B cell (primary cell): ENCODE measurements around the gene VAC14. TPM values are rescaled to one million over a fixed set of nuclear protein-coding genes. Genes with fewer than 3 reads are reported as not detected.

Experiments used
- ATAC-seq: fragments of 200-7000 bp; cut with Tn5 transposase; one replicate; pipeline ENCODE4 v1.10.0; 2021; ENCODE audit warnings: low read depth, mild to moderate bottlenecking, moderate number of reproducible peaks, moderate library complexity
- CTCF ChIA-PET: fragments of 350-600 bp; sonication (Branson Sonifier 250); formaldehyde crosslinking; loops from one replicate; lab custom pipeline; 2021; ENCODE audit warnings: antibody characterized with exemption, inconsistent platforms; lab: Charles Lee
- POLR2A ChIA-PET: fragments of 350-600 bp; sonication (Branson Sonifier 250); formaldehyde crosslinking; loops from one replicate; lab custom pipeline; 2021; ENCODE audit warnings: antibody characterized with exemption; lab: Charles Lee
- DNase-seq: peaks from one replicate; pipeline ENCODE4 v3.0.0; 2013
- H2AFZ ChIP-seq: 2 replicates; pipeline ENCODE4 v1.6.1; 2012; ENCODE audit warnings: mild to moderate bottlenecking, low read depth, low read length; ENCODE audit not compliant: insufficient read depth, poor library complexity, severe bottlenecking
- H3K27ac ChIP-seq, 2 donors: 1 replicate in 1 of 2; 2 replicates in 1 of 2; pipeline ENCODE4 v1.5.1; 2012 to 2013; ENCODE audit warnings: low read length in 2 of 2, mild to moderate bottlenecking in 2 of 2, moderate library complexity in 1 of 2
- H3K27me3 ChIP-seq, 4 experiments: fragments of 200-600 bp in 1 of 4; sonication (generic) in 1 of 4; replicated peaks in 1 of 4; 1 replicate in 2 of 4; 2 replicates in 2 of 4; pipeline versions ENCODE4 v1.6.1 to v1.7.0; 2013 to 2016; ENCODE audit warnings: low read length in 3 of 4, mild to moderate bottlenecking in 2 of 4, mixed read lengths in 1 of 4, moderate library complexity in 1 of 4; ENCODE audit not compliant: insufficient read depth in 4 of 4, control insufficient read depth in 3 of 4; ENCODE audit errors: control extremely low read depth in 1 of 4
- H3K36me3 ChIP-seq, 2 experiments: replicated peaks in 1 of 2; 1 replicate in 1 of 2; 2 replicates in 1 of 2; pipeline versions ENCODE4 v1.6.1 to v1.7.1; 2013; ENCODE audit warnings: low read length in 1 of 2; ENCODE audit not compliant: insufficient read depth in 2 of 2, control insufficient read depth in 1 of 2; ENCODE audit errors: control extremely low read depth in 1 of 2, extremely low read depth in 1 of 2
- H3K4me1 ChIP-seq, 2 donors: fragments of 200-600 bp in 1 of 2; sonication (generic) in 1 of 2; 1 replicate in 1 of 2; 2 replicates in 1 of 2; pipeline versions ENCODE4 v1.5.1 to v1.6.1; 2013 to 2017; ENCODE audit warnings: low read length in 2 of 2; ENCODE audit not compliant: control insufficient read depth in 2 of 2, insufficient read depth in 2 of 2
- H3K4me2 ChIP-seq: replicated peaks from 2 replicates; pipeline ENCODE3; 2012; ENCODE audit warnings: mild to moderate bottlenecking, low read depth, low read length; ENCODE audit not compliant: poor library complexity, severe bottlenecking
- H3K4me3 ChIP-seq, 5 experiments: fragments of 200-600 bp in 1 of 5; sonication (generic) in 1 of 5; 1 replicate in 3 of 5; 2 replicates in 2 of 5; pipeline versions ENCODE4 v1.5.1 to v1.7.0; 2011 to 2016; ENCODE audit warnings: low read length in 4 of 5, mild to moderate bottlenecking in 4 of 5, low read depth in 2 of 5, control low read depth in 1 of 5, moderate library complexity in 1 of 5; ENCODE audit not compliant: insufficient read depth in 1 of 5; ENCODE audit errors: control extremely low read depth in 1 of 5, extremely low read depth in 1 of 5
- H3K79me2 ChIP-seq: fragments of 200-600 bp; sonication (generic); one replicate; pipeline ENCODE4 v1.6.0; 2016; ENCODE audit warnings: low read length; ENCODE audit not compliant: control insufficient read depth, insufficient read depth
- H3K9ac ChIP-seq: fragments of 200-600 bp; sonication (generic); 2 replicates; pipeline ENCODE4 v1.6.1; 2017; ENCODE audit warnings: mild to moderate bottlenecking, low read length, moderate library complexity
- H3K9me3 ChIP-seq, 3 donors: one replicate each; pipeline versions ENCODE4 v1.6.1 to v1.7.1; 2013; ENCODE audit warnings: low read length in 2 of 3; ENCODE audit not compliant: control insufficient read depth in 2 of 3, insufficient read depth in 1 of 3; ENCODE audit errors: control extremely low read depth in 1 of 3
- H4K20me1 ChIP-seq: 2 replicates; pipeline ENCODE4 v1.6.0; 2012; ENCODE audit warnings: mild to moderate bottlenecking, low read length; ENCODE audit not compliant: insufficient read depth, control insufficient read depth, poor library complexity, severe bottlenecking
- H3K27ac Mint-ChIP-seq: one replicate; pipeline ENCODE4 v1.8.0; 2021; ENCODE audit warnings: mixed read lengths
- H3K27me3 Mint-ChIP-seq: one replicate; pipeline ENCODE4 v1.8.0; 2021; ENCODE audit warnings: mixed read lengths
- H3K4me1 Mint-ChIP-seq: one replicate; pipeline ENCODE4 v1.8.0; 2021; ENCODE audit warnings: mixed read lengths
- H3K4me3 Mint-ChIP-seq: one replicate; pipeline ENCODE4 v1.8.0; 2021; ENCODE audit warnings: mixed read lengths
- H3K9me3 Mint-ChIP-seq: one replicate; pipeline ENCODE4 v1.8.0; 2022; ENCODE audit warnings: mixed read lengths; ENCODE audit not compliant: insufficient read depth
- EZH2 ChIP-seq: IDR thresholded peaks from 2 replicates; pipeline ENCODE4 v1.6.1; 2012; ENCODE audit warnings: borderline replicate concordance, low read depth, mild to moderate bottlenecking, moderate library complexity, low read length; ENCODE audit not compliant: insufficient read depth, poor library complexity, severe bottlenecking
- WGBS: methylation state at CpG from one replicate; pipeline ENCODE4 v1.1.5; 2013; ENCODE audit warnings: missing lambda C conversion rate; ENCODE audit not compliant: insufficient coverage; 5-methylcytosine and 5-hydroxymethylcytosine counted together
- intact Hi-C: fragments of 100-400 bp; cut with micrococcal nuclease; formaldehyde crosslinking; loops from one replicate; pipeline ENCODE4 v1.10.0; 2022
- polyA plus RNA-seq: library from polyadenylated mRNA; depleted of rRNA; stranded (reverse); fragments of >200 nt; gene quantifications from 2 replicates; pipeline ENCODE4 v1.2.3, GENCODE V29; 2012
- total RNA-seq, 2 donors: library from RNA; stranded (reverse); fragments of 120-200 nt in 1 of 2; gene quantifications; 1 replicate in 1 of 2; 2 replicates in 1 of 2; pipeline versions ENCODE4 v1.2.3 to v1.2.4, GENCODE V29; 2013 to 2022
- TF ChIP-seq, protein P1 (sequence below): fragments of 200-600 bp; IDR thresholded peaks from one replicate; pipeline ENCODE4 v1.8.0; 2022; ENCODE audit warnings: antibody characterized with exemption, mild to moderate bottlenecking

Gene VAC14
- total and polyA plus RNA-seq, 2 donors (not counting 1 experiment from before 2014, with no cell fraction given): 42.6 to 64.7 TPM

DNA sequence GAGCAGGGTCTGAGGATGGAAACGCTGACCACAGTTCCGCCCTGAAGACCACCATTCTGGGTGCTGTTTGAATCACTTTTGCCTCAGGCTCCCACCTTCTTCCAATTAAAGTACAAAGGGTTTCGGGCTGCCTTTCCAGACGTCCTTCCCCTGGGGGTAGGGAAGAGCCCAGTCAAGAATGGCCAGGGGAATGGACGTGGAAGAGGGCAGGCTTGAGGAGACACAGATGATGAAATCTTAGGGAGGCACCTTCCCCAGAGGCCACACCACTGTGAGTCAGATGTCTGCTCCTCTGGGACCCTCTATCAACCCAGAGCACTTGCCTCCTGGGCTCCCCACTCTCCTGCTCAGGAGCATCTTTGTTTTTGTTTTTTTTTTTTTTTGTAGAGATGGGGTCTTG, 87.6 kb downstream of the VAC14 start:
- CTCF ChIA-PET: no interaction called here

DNA sequence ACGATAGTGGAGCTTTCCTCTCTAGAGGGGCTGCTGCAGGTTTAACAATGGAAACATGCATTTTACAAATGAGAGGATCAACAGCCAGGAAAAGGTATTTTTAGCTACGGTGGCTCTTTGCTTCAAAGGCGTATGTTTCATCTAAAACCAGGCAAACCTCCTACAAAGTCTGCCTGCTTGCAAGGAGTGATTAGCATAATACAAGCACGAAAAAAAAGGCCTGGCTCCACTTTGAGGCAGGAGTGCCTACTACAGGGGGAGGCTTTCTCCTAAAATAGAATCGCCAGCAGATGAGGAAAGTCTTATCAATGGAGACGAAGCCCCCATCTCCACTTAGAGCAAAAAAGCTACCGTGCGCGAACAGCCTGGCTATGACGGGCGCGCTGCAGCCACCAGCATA, 88.0 kb downstream of the VAC14 start:
- H2AFZ ChIP-seq: no peak overlapping the region
- WGBS: 97% methylated on average over 11 of the region's 12 CpGs
- Mint-ChIP-seq H3K27ac (no peak overlapping the region), H3K4me3 (no peak overlapping the region), H3K9me3 (no peaks in the 10 kb centered on the region), H3K4me1 (no peaks in the 10 kb centered on the region), H3K27me3 (no peaks in the 10 kb centered on the region)
- H3K4me2 ChIP-seq: no peak overlapping the region
- peaks cover 0 to 34% of the 10 kb centered on the region in 2 experiments for H3K36me3 ChIP-seq
- no peak for TF ChIP-seq EZH2
- TF ChIP-seq, protein P1, sequence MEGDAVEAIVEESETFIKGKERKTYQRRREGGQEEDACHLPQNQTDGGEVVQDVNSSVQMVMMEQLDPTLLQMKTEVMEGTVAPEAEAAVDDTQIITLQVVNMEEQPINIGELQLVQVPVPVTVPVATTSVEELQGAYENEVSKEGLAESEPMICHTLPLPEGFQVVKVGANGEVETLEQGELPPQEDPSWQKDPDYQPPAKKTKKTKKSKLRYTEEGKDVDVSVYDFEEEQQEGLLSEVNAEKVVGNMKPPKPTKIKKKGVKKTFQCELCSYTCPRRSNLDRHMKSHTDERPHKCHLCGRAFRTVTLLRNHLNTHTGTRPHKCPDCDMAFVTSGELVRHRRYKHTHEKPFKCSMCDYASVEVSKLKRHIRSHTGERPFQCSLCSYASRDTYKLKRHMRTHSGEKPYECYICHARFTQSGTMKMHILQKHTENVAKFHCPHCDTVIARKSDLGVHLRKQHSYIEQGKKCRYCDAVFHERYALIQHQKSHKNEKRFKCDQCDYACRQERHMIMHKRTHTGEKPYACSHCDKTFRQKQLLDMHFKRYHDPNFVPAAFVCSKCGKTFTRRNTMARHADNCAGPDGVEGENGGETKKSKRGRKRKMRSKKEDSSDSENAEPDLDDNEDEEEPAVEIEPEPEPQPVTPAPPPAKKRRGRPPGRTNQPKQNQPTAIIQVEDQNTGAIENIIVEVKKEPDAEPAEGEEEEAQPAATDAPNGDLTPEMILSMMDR: no peak
- peaks cover 8% of the 10 kb centered on the region for H4K20me1 ChIP-seq
- CTCF ChIA-PET: no interaction called here
- H3K9ac ChIP-seq: no peak overlapping the region
- intact Hi-C loops: no loop called here
- no peak for DNase-seq
- H3K4me3 ChIP-seq: no peak overlapping the region
- ATAC-seq: no peak
- no peaks in the 10 kb centered on the region for H3K79me2 ChIP-seq
- no peaks in the 10 kb centered on the region for H3K4me1 ChIP-seq
- peaks cover 0 to 3% (median 0%) of the 10 kb centered on the region in 3 donors for H3K9me3 ChIP-seq
- POLR2A ChIA-PET: no interaction called here
- no peak overlapping the region for H3K27ac ChIP-seq
- H3K27me3 ChIP-seq: no peaks in the 10 kb centered on the region

More for the DNA sequence above, 87.6 kb downstream of the VAC14 start:
- H2AFZ ChIP-seq: no peak overlapping the region
- no peak overlapping the region for H3K27ac ChIP-seq
- TF ChIP-seq, protein P1: no peak
- TF ChIP-seq EZH2: no peak
- WGBS: 90% methylated on average over 4 of the region's 5 CpGs
- H3K4me3 Mint-ChIP-seq: no peak overlapping the region
- intact Hi-C loops: no loop called here
- H3K27me3 Mint-ChIP-seq: no peaks in the 10 kb centered on the region
- peaks cover 0 to 3% (median 0%) of the 10 kb centered on the region in 3 donors for H3K9me3 ChIP-seq
- no peaks in the 10 kb centered on the region for H3K79me2 ChIP-seq
- peaks cover 8% of the 10 kb centered on the region for H4K20me1 ChIP-seq
- DNase-seq (no peak), ATAC-seq (no peak)
- no peak overlapping the region for H3K9ac ChIP-seq
- H3K4me1 Mint-ChIP-seq: no peaks in the 10 kb centered on the region
- H3K4me1 ChIP-seq: no peaks in the 10 kb centered on the region
- no peak overlapping the region for H3K4me2 ChIP-seq
- H3K27ac Mint-ChIP-seq: no peak overlapping the region
- H3K36me3 ChIP-seq: peaks cover 0 to 32% of the 10 kb centered on the region in 2 experiments
- no peaks in the 10 kb centered on the region for H3K27me3 ChIP-seq
- H3K9me3 Mint-ChIP-seq: no peaks in the 10 kb centered on the region
- POLR2A ChIA-PET: no interaction called here
- H3K4me3 ChIP-seq: no peak overlapping the region
